22Rv1 (cell line): ENCODE measurements around the gene PROSER2.
"Not testable (repeated sequence)": the region's sequence is repeated elsewhere in the genome, so short reads cannot be mapped to it uniquely, and the experiment has no call there.

Source experiments
- CTCF ChIP-seq: fragments of 450-650 bp; IDR thresholded peaks from 2 replicates; pipeline ENCODE4 v1.5.1; 2017; ENCODE audit warnings: mild to moderate bottlenecking
- ZFX ChIP-seq: fragments of 450-650 bp; IDR thresholded peaks from 2 replicates; pipeline ENCODE4 v1.6.1; 2017; ENCODE audit warnings: antibody characterized with exemption, borderline replicate concordance

GRCh38 chr10:11889263-11889662, 66.1 kb downstream of the PROSER2 start:
- TF ChIP-seq CTCF, ZFX: not testable (repeated sequence)
